ENCODE results near the gene ERBB4.

GRCh38 chr2:212337036-212337435, 201.6 kb downstream of the ERBB4 start:
- TF ChIP-seq, protein P1, sequence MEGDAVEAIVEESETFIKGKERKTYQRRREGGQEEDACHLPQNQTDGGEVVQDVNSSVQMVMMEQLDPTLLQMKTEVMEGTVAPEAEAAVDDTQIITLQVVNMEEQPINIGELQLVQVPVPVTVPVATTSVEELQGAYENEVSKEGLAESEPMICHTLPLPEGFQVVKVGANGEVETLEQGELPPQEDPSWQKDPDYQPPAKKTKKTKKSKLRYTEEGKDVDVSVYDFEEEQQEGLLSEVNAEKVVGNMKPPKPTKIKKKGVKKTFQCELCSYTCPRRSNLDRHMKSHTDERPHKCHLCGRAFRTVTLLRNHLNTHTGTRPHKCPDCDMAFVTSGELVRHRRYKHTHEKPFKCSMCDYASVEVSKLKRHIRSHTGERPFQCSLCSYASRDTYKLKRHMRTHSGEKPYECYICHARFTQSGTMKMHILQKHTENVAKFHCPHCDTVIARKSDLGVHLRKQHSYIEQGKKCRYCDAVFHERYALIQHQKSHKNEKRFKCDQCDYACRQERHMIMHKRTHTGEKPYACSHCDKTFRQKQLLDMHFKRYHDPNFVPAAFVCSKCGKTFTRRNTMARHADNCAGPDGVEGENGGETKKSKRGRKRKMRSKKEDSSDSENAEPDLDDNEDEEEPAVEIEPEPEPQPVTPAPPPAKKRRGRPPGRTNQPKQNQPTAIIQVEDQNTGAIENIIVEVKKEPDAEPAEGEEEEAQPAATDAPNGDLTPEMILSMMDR (IDR thresholded peaks at IDR 0.05) = no peak
- no peak for TF ChIP-seq POLR2A (IDR thresholded peaks at IDR 0.05; ENCODE audit: low read length)
